SK-N-SH (cell line): Measurements from ENCODE around the gene TBCC. TPM values are rescaled to one million over a fixed set of nuclear protein-coding genes. Genes with fewer than 3 reads are reported as not detected.
"Not testable (repeated sequence)": the region's sequence is repeated elsewhere in the genome, so short reads cannot be mapped to it uniquely, and the experiment has no call there.

Source experiments
- CTCF ChIA-PET: fragments of 300-600, 350-600 bp; formaldehyde crosslinking; extraction: SDS; loops from one replicate; lab custom pipeline; 2021; lab: Yijun Ruan, JAX
- POLR2A ChIA-PET: fragments of 350-600 bp; sonication (Branson Sonifier 250); formaldehyde crosslinking; extraction: SDS; loops from one replicate; lab custom pipeline; 2020; ENCODE audit warnings: antibody characterized with exemption, inconsistent platforms; lab: Yijun Ruan, JAX
- DNase-seq: peaks from one replicate; pipeline ENCODE4 v3.0.0; 2012
- H2AFZ ChIP-seq: fragments of 200-600 bp; sonication (generic); 2 replicates; pipeline ENCODE4 v1.8.1; 2016; ENCODE audit warnings: antibody characterized with exemption, mild to moderate bottlenecking, low read depth
- H3F3A ChIP-seq: fragments of 200-600 bp; sonication (generic); replicated peaks from 2 replicates; pipeline ENCODE3; 2016; ENCODE audit warnings: antibody characterized with exemption, mild to moderate bottlenecking; ENCODE audit not compliant: insufficient read depth
- H3K27ac ChIP-seq, 2 experiments: fragments of 200-500 bp in 1 of 2; fragments of 200-600 bp in 1 of 2; sonication (Bioruptor generic) in 1 of 2; sonication (generic), shearing (Covaris generic) in 1 of 2; 2 replicates each; pipeline versions ENCODE4 v1.5.1 to v1.6.1; 2014 to 2016; ENCODE audit warnings: low read depth in 2 of 2, inconsistent platforms in 1 of 2, low read length in 1 of 2, mild to moderate bottlenecking in 1 of 2, mixed read lengths in 1 of 2
- H3K27me3 ChIP-seq: fragments of 200-600 bp; sonication (generic), shearing (Covaris generic); 2 replicates; pipeline ENCODE4 v1.6.1; 2016; ENCODE audit warnings: mixed run types; ENCODE audit not compliant: insufficient read depth
- H3K36me3 ChIP-seq, 2 experiments: fragments of 200-500 bp in 1 of 2; fragments of 200-600 bp in 1 of 2; sonication (Bioruptor generic) in 1 of 2; sonication (generic) in 1 of 2; replicated peaks in 1 of 2; 2 replicates each; pipeline versions ENCODE3 to v1.5.1; 2014 to 2016; ENCODE audit warnings: low read length in 1 of 2, mild to moderate bottlenecking in 1 of 2; ENCODE audit not compliant: insufficient read depth in 2 of 2, control insufficient read depth in 1 of 2
- H3K4me1 ChIP-seq, 2 experiments: fragments of 200-500 bp in 1 of 2; fragments of 200-600 bp in 1 of 2; sonication (Bioruptor generic) in 1 of 2; sonication (generic), shearing (Covaris generic) in 1 of 2; 2 replicates each; pipeline versions ENCODE4 v1.5.1 to v1.6.1; 2014 to 2016; ENCODE audit warnings: low read depth in 1 of 2, low read length in 1 of 2, mixed run types in 1 of 2; ENCODE audit not compliant: insufficient read depth in 2 of 2, control insufficient read depth in 1 of 2
- H3K4me2 ChIP-seq: fragments of 200-600 bp; sonication (generic), shearing (Covaris generic); 2 replicates; pipeline ENCODE4 v1.6.1; 2017; ENCODE audit warnings: mixed run types
- H3K4me3 ChIP-seq, 2 experiments: fragments of 200-500 bp in 1 of 2; fragments of 200-600 bp in 1 of 2; sonication (Bioruptor generic) in 1 of 2; sonication (generic), shearing (Covaris generic) in 1 of 2; 2 replicates each; pipeline versions ENCODE4 v1.5.1 to v1.8.1; 2014 to 2016; ENCODE audit warnings: low read depth in 2 of 2, inconsistent platforms in 1 of 2, low read length in 1 of 2, mild to moderate bottlenecking in 1 of 2, mixed read lengths in 1 of 2, moderate library complexity in 1 of 2
- H3K79me2 ChIP-seq: fragments of 200-600 bp; sonication (generic); 2 replicates; pipeline ENCODE4 v1.8.1; 2017; ENCODE audit warnings: mild to moderate bottlenecking; ENCODE audit not compliant: insufficient read depth
- H3K9ac ChIP-seq: fragments of 200-600 bp; sonication (generic); 2 replicates; pipeline ENCODE4 v1.6.1; 2017; ENCODE audit warnings: mixed run types
- H3K9me2 ChIP-seq: fragments of 200-600 bp; sonication (generic); 2 replicates; pipeline ENCODE4 v1.6.1; 2017; ENCODE audit warnings: mixed run types
- H3K9me3 ChIP-seq: fragments of 200-600 bp; sonication (generic); 2 replicates; pipeline ENCODE4 v1.6.1; 2017; ENCODE audit warnings: mixed run types, mild to moderate bottlenecking, moderate library complexity
- H4K20me1 ChIP-seq: fragments of 200-600 bp; sonication (generic); 2 replicates; pipeline ENCODE4 v1.6.1; 2017; ENCODE audit warnings: mild to moderate bottlenecking, mixed run types; ENCODE audit not compliant: insufficient read depth
- ELF1 ChIP-seq: IDR thresholded peaks from 2 replicates; pipeline ENCODE4 v1.4.0; 2012
- FOSL2 ChIP-seq: IDR thresholded peaks from 2 replicates; pipeline ENCODE4 v1.4.0; 2012; ENCODE audit warnings: low read depth, mild to moderate bottlenecking, moderate library complexity, borderline replicate concordance
- GATA2 ChIP-seq: sonication (generic); formaldehyde crosslinking; IDR thresholded peaks from 2 replicates; pipeline ENCODE4 v1.5.0; 2020; ENCODE audit warnings: mild to moderate bottlenecking, missing genetic modification reagents
- JUND ChIP-seq: IDR thresholded peaks from 2 replicates; pipeline ENCODE4 v1.4.0; 2012
- MEF2A ChIP-seq: IDR thresholded peaks from 2 replicates; pipeline ENCODE4 v1.4.0; 2012; ENCODE audit warnings: low read depth, borderline replicate concordance
- MXI1 ChIP-seq: IDR thresholded peaks from 2 replicates; pipeline ENCODE4 v1.6.1; 2012; ENCODE audit warnings: mild to moderate bottlenecking, low read depth, low read length, improper control_type of control experiment
- NFIC ChIP-seq: IDR thresholded peaks from 2 replicates; pipeline ENCODE4 v1.4.0; 2012; ENCODE audit warnings: borderline replicate concordance
- RAD21 ChIP-seq: IDR thresholded peaks from 2 replicates; pipeline ENCODE4 v1.6.1; 2012; ENCODE audit warnings: mild to moderate bottlenecking, low read length
- RCOR1 ChIP-seq: fragments of 150-350 bp; IDR thresholded peaks from 2 replicates; pipeline ENCODE4 v1.6.1; 2017; ENCODE audit warnings: antibody characterized with exemption, low read length
- RFX5 ChIP-seq: IDR thresholded peaks from 2 replicates; pipeline ENCODE4 v1.6.1; 2012; ENCODE audit warnings: mild to moderate bottlenecking, improper control_type of control experiment, low read length
- SIN3A ChIP-seq: IDR thresholded peaks from 2 replicates; pipeline ENCODE4 v1.6.1; 2012; ENCODE audit warnings: low read depth, mild to moderate bottlenecking, low read length, moderate library complexity, borderline replicate concordance
- SMC3 ChIP-seq: IDR thresholded peaks from 2 replicates; pipeline ENCODE4 v1.6.1; 2012; ENCODE audit warnings: low read depth, low read length, improper control_type of control experiment
- TCF12 ChIP-seq: IDR thresholded peaks from 2 replicates; pipeline ENCODE4 v1.4.0; 2012
- YY1 ChIP-seq: IDR thresholded peaks from 2 replicates; pipeline ENCODE4 v1.4.0; 2012; ENCODE audit warnings: low read depth, mild to moderate bottlenecking
- WGBS: methylation state at CpG from one replicate; pipeline ENCODE4 v1.1.6; 2017; ENCODE audit warnings: low lambda C conversion rate; 5-methylcytosine and 5-hydroxymethylcytosine counted together
- polyA plus RNA-seq, 3 experiments: library from polyadenylated mRNA; depleted of rRNA; stranded (reverse); fragments of >200 nt; gene quantifications; 2 replicates each; pipeline ENCODE4 v1.2.3, GENCODE V29; 2012
- TF ChIP-seq, protein P1 (sequence below): IDR thresholded peaks from 2 replicates; pipeline ENCODE4 v1.6.1; 2012; ENCODE audit warnings: mild to moderate bottlenecking, low read depth, low read length, moderate library complexity
- TF ChIP-seq, protein P2 (sequence below): fragments of 150-350 bp; IDR thresholded peaks from 2 replicates; pipeline ENCODE4 v1.6.1; 2016; ENCODE audit warnings: mild to moderate bottlenecking, low read depth, low read length
- TF ChIP-seq, protein P3 (sequence below): fragments of 200-600 bp; sonication (generic); IDR thresholded peaks from 2 replicates; pipeline ENCODE4 v1.6.1; 2017; ENCODE audit warnings: antibody characterized with exemption, mild to moderate bottlenecking, moderate library complexity

TBCC gene
- polyA plus RNA-seq, 1 of the 3 experiments (the other 2 are of a cell fraction) = 18.2 TPM

DNA sequence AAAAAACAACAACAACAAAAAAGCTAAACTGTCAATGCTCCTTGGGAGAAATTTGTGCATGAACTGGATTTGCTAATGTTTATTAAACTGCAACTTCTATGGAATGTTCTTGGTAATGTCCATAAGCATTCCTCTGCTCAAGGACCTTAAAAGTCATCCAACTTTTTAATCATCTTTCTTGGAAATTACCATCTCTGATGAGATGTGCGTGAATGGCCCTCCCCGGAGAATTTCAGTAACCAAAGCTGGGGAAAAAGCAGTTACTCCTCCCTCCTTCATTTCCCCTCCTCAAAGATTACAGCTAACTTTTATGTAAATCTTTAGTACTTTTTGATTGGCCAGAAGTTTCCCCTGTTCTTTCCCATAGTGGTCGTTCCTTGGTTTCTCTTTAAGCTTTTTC lies 5.2 kb downstream of the TBCC start (continued):
- TF ChIP-seq, protein P1, sequence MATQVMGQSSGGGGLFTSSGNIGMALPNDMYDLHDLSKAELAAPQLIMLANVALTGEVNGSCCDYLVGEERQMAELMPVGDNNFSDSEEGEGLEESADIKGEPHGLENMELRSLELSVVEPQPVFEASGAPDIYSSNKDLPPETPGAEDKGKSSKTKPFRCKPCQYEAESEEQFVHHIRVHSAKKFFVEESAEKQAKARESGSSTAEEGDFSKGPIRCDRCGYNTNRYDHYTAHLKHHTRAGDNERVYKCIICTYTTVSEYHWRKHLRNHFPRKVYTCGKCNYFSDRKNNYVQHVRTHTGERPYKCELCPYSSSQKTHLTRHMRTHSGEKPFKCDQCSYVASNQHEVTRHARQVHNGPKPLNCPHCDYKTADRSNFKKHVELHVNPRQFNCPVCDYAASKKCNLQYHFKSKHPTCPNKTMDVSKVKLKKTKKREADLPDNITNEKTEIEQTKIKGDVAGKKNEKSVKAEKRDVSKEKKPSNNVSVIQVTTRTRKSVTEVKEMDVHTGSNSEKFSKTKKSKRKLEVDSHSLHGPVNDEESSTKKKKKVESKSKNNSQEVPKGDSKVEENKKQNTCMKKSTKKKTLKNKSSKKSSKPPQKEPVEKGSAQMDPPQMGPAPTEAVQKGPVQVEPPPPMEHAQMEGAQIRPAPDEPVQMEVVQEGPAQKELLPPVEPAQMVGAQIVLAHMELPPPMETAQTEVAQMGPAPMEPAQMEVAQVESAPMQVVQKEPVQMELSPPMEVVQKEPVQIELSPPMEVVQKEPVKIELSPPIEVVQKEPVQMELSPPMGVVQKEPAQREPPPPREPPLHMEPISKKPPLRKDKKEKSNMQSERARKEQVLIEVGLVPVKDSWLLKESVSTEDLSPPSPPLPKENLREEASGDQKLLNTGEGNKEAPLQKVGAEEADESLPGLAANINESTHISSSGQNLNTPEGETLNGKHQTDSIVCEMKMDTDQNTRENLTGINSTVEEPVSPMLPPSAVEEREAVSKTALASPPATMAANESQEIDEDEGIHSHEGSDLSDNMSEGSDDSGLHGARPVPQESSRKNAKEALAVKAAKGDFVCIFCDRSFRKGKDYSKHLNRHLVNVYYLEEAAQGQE = no peak
- no peak for TF ChIP-seq RFX5

DNA sequence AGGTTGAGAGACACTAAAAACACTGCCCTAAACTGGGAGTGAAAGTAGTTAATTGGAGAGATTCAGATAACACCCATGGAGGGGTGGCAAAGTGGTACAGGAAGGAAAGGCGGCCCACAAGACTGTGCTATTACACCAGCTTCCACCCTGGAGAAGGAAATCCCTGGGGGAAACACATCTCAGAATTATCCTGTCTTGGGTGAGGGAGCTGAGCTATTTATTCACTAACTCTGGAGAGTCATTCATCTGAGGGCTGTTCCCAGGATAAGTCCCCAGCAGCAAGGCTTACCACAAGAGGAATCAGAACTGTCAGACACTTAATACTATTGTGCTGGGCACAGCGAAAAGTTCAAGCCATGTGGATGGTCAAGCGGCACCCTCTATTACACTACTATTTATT lies 9.9 kb downstream of the TBCC start:
- Histone ChIP-seq H3K36me3 (no peaks in the 10 kb centered on the region), H3K27ac (no peak overlapping the region), H3K9me3 (no peaks in the 10 kb centered on the region), H4K20me1 (no peaks in the 10 kb centered on the region), H3K79me2 (no peaks in the 10 kb centered on the region), H3F3A (no peaks in the 10 kb centered on the region), H3K4me3 (no peak overlapping the region), H3K9me2 (no peaks in the 10 kb centered on the region), H3K27me3 (no peaks in the 10 kb centered on the region), H3K4me2 (no peak overlapping the region), H3K9ac (no peak overlapping the region), H2AFZ (no peak overlapping the region), H3K4me1 (no peaks in the 10 kb centered on the region; a peak in 1 of 4 replicates)
- ChIA-PET CTCF (interaction anchor here (1.3 kb wide), 1 partner anchor 10 kb away, joined by 4 read pairs; no protein-coding TSS in a partner anchor), POLR2A (no interaction called here)
- no peak for DNase-seq
- TF ChIP-seq MXI1 (no peak), NFIC (no peak), SMC3 (no peak), RFX5 (no peak), RAD21 (no peak), TCF12 (no peak), JUND (no peak), ELF1 (no peak), SIN3A (no peak), GATA2 (CRISPR knock-in tag) (no peak), MEF2A (no peak), YY1 (no peak), FOSL2 (no peak), RCOR1 (no peak)
- TF ChIP-seq, protein P2, sequence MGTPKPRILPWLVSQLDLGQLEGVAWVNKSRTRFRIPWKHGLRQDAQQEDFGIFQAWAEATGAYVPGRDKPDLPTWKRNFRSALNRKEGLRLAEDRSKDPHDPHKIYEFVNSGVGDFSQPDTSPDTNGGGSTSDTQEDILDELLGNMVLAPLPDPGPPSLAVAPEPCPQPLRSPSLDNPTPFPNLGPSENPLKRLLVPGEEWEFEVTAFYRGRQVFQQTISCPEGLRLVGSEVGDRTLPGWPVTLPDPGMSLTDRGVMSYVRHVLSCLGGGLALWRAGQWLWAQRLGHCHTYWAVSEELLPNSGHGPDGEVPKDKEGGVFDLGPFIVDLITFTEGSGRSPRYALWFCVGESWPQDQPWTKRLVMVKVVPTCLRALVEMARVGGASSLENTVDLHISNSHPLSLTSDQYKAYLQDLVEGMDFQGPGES = no peak
- TF ChIP-seq, protein P1 = no peak
- TF ChIP-seq, protein P3, sequence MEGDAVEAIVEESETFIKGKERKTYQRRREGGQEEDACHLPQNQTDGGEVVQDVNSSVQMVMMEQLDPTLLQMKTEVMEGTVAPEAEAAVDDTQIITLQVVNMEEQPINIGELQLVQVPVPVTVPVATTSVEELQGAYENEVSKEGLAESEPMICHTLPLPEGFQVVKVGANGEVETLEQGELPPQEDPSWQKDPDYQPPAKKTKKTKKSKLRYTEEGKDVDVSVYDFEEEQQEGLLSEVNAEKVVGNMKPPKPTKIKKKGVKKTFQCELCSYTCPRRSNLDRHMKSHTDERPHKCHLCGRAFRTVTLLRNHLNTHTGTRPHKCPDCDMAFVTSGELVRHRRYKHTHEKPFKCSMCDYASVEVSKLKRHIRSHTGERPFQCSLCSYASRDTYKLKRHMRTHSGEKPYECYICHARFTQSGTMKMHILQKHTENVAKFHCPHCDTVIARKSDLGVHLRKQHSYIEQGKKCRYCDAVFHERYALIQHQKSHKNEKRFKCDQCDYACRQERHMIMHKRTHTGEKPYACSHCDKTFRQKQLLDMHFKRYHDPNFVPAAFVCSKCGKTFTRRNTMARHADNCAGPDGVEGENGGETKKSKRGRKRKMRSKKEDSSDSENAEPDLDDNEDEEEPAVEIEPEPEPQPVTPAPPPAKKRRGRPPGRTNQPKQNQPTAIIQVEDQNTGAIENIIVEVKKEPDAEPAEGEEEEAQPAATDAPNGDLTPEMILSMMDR = no peak
- WGBS = 97% methylated on average over 3 of the region's 3 CpGs

DNA sequence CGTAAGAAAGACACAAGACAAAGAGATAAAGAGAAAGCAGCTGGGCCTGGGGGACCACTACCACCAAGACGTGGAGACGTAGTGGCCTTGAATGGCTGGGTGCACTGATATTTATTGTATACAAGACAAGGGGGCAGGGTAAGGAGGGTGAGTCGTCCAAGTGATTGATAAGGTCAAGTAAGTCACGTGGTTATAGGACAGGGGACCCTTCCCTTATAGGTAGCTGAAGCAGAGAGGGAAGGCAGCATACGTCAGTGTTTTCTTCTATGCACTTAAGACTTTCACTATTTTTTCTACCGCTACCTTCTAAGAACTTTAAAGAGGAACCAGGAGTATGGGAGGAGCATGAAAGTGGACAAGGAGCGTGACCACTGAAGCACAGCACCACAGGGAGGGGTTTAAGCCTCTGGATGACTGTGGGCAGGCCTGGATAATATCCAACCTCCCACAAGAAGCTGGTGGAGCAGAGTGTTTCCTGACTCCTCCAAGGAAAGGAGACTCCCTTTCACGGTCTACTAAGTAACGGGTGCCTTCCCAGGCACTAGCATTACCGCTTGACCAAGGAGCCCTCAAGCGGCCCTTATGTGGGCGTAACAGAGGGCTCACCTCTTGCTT lies 11.9 kb downstream of the TBCC start:
- H3K9me3 ChIP-seq, H4K20me1 ChIP-seq, H3K9ac ChIP-seq, H3F3A ChIP-seq, H3K4me2 ChIP-seq, H3K4me1 ChIP-seq, H3K79me2 ChIP-seq, DNase-seq, H2AFZ ChIP-seq, H3K4me3 ChIP-seq, H3K36me3 ChIP-seq, POLR2A ChIA-PET, H3K27me3 ChIP-seq, H3K9me2 ChIP-seq, H3K27ac ChIP-seq: not testable (repeated sequence)
- CTCF ChIA-PET = interaction anchor here (1.2 kb wide), 1 partner anchor 8 kb away, joined by 5 read pairs; no protein-coding TSS in a partner anchor
- 81% methylated on average over 13 of the region's 13 CpGs for WGBS
